ENCODE data around the gene MYL7. TPM values are rescaled to one million over a fixed set of nuclear protein-coding genes. Genes with fewer than 3 reads are reported as not detected.

The MYL7 gene
- total and polyA plus RNA-seq, 12 donors, result 146 to 6,323 (median 1,764) TPM

GRCh38 chr7:44157116-44158080 is 16.3 kb upstream of the MYL7 start:
- H3K36me3 ChIP-seq, result no peaks in the 10 kb centered on the region

GRCh38 chr7:44156453-44157010 is 15.4 kb upstream of the MYL7 start:
- no peaks in the 10 kb centered on the region for H3K27me3 ChIP-seq
- H3K4me1 ChIP-seq, result peaks cover 0 to 10% (median 0%) of the 10 kb centered on the region in 9 donors
- 86 to 91% methylated on average over 4 of the region's 4 CpGs for WGBS, 2 donors
- intact Hi-C loops (cut with DNase I), result no loop called here
- no peak overlapping the region for H3K27ac ChIP-seq
- H3K36me3 ChIP-seq, result no peaks in the 10 kb centered on the region
- DNase-seq (no peak), ATAC-seq (no peak)
- H3K4me3 ChIP-seq, result no peak overlapping the region
- TF ChIP-seq CTCF (IDR thresholded peaks at IDR 0.05), result no peak
- H3K9me3 ChIP-seq, result no peaks in the 10 kb centered on the region

More at GRCh38 chr7:44157116-44158080, 16.3 kb upstream of the MYL7 start:
- no peaks in the 10 kb centered on the region for H3K9me3 ChIP-seq
- 74 to 84% methylated on average over 15 of the region's 15 CpGs for WGBS, 2 donors
- H3K4me1 ChIP-seq, result peaks cover 0 to 10% (median 0%) of the 10 kb centered on the region in 9 donors
- no peaks in the 10 kb centered on the region for H3K27me3 ChIP-seq
- DNase-seq (no peak), ATAC-seq (no peak)
- no peak overlapping the region for H3K27ac ChIP-seq
- no peak overlapping the region for H3K4me3 ChIP-seq
- intact Hi-C loops (cut with DNase I), result no loop called here
- TF ChIP-seq CTCF (IDR thresholded peaks at IDR 0.05), result no peak

DNA sequence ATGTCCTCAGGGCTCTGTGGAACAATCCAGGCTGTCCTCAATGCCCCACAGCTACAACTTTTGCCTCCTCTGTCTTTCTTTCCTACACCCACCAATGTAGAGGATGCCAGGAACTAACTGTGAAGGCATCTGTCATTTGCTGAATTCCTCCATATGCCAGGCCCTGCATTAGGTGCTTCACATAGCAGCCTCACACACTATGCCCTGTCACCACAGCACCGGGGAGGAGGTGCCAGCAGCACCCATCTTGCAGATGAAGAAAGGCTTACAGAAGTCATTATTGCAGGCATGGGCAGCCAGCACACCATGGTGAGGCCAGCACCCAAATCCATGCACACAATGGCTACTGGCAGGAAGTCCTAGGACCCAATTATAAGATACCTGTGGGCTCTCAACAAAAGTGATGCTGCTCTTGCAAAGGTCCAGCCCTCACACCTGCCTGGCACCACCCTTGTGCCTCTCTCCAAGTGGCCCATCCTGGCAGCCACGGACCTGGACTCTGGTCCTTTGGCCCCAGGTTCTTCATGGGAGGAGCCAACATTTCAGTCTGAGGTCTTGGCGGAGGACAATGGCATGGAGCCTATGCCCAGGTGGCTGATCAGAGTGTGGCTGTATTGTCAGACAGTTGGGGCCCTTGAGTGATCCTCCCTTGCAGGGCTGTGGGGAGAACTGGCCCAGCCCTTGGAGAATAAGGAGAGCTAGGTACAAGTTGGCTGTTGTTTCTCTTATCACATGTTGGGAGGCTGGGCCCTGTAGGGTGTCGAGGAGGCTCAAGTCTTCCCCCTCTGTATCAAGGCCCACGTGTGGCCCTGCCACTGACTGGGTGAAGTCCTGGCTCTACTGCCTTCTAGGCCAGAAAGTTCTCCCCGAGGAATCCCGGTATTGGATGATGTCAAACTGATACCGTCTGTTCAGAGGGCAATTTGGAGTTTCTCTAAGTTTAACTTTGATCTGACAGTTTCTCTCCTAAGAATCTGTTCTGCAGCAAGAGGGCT is 14.4 kb upstream of the MYL7 start:
- Histone ChIP-seq H3K36me3 (no peaks in the 10 kb centered on the region), H3K9me3 (no peaks in the 10 kb centered on the region)
- WGBS, 2 donors, result 76 to 79% methylated on average over 8 of the region's 8 CpGs

More for the DNA sequence above, 14.4 kb upstream of the MYL7 start:
- intact Hi-C loops (cut with DNase I), result no loop called here
- H3K4me3 ChIP-seq, result no peak overlapping the region
- ATAC-seq, result no peak
- no peak for DNase-seq
- no peak overlapping the region for H3K27ac ChIP-seq
- no peak for TF ChIP-seq CTCF (IDR thresholded peaks at IDR 0.05)
- peaks cover 0 to 10% (median 0%) of the 10 kb centered on the region in 9 donors for H3K4me1 ChIP-seq
- H3K27me3 ChIP-seq, result no peaks in the 10 kb centered on the region

All from heart right ventricle (tissue), 16 donors.